HepG2 (cell line): ENCODE results near the gene ZBTB17. TPM values are rescaled to one million over a fixed set of nuclear protein-coding genes. Genes with fewer than 3 reads are reported as not detected.

Experiments
- AGO2 ChIP-seq: fragments of 200-400 bp; formaldehyde crosslinking; optimal IDR thresholded peaks from 2 replicates; pipeline ENCODE3; 2017; ENCODE audit warnings: mild to moderate bottlenecking, low read depth, low read length, moderate library complexity
- GMEB2 ChIP-seq: IDR thresholded peaks from 2 replicates; pipeline ENCODE4 v1.6.1; 2016; ENCODE audit warnings: missing biosample characterization, missing genetic modification reagents, low read depth
- HNF1A ChIP-seq, 2 experiments: sonication (generic) in 1 of 2; formaldehyde crosslinking in 1 of 2; IDR thresholded peaks; 2 replicates each; pipeline versions ENCODE4 v1.4.0 to v1.6.1; 2016 to 2020; ENCODE audit warnings: borderline replicate concordance in 1 of 2, low read depth in 1 of 2, mild to moderate bottlenecking in 1 of 2, missing genetic modification reagents in 1 of 2
- HNRNPL ChIP-seq: fragments of 200-400 bp; formaldehyde crosslinking; IDR thresholded peaks from 2 replicates; pipeline ENCODE4 v1.6.1; 2017; ENCODE audit warnings: mild to moderate bottlenecking, low read depth, low read length
- KDM1A ChIP-seq: IDR thresholded peaks from 2 replicates; pipeline ENCODE4 v1.6.1; 2016; ENCODE audit warnings: missing compliant biosample characterization
- MAFF ChIP-seq: IDR thresholded peaks from 2 replicates; pipeline ENCODE4 v1.6.1; 2011; ENCODE audit warnings: low read depth, low read length, improper control_type of control experiment
- REPIN1 ChIP-seq: sonication (generic); formaldehyde crosslinking; IDR thresholded peaks from 2 replicates; pipeline ENCODE4 v1.8.0; 2022; ENCODE audit warnings: missing genetic modification reagents, low read depth, mild to moderate bottlenecking, borderline replicate concordance
- SOX13 ChIP-seq, 3 experiments: fragments of 450-650 bp in 1 of 3; sonication (generic) in 1 of 3; formaldehyde crosslinking in 1 of 3; IDR thresholded peaks in 2 of 3; conservative IDR thresholded peaks in 1 of 3; 2 replicates each; pipeline versions ENCODE4 v1.5.0 to v1.6.1; 2016 to 2020; ENCODE audit warnings: antibody characterized with exemption in 1 of 3, mild to moderate bottlenecking in 1 of 3, missing compliant biosample characterization in 1 of 3, missing genetic modification reagents in 1 of 3, moderate library complexity in 1 of 3
- TAF15 ChIP-seq: fragments of 200-400 bp; formaldehyde crosslinking; IDR thresholded peaks from one replicate; pipeline ENCODE4 v1.6.1; 2018; ENCODE audit warnings: mild to moderate bottlenecking, low read depth, low read length; ENCODE audit not compliant: poor library complexity, severe bottlenecking
- TARDBP ChIP-seq: sonication (generic); formaldehyde crosslinking; IDR thresholded peaks from 2 replicates; pipeline ENCODE4 v1.8.0; 2022; ENCODE audit warnings: mild to moderate bottlenecking, missing genetic modification reagents
- TEAD3 ChIP-seq: optimal IDR thresholded peaks from 2 replicates; pipeline ENCODE3; 2016; ENCODE audit warnings: borderline replicate concordance
- TOE1 ChIP-seq: sonication (generic); formaldehyde crosslinking; IDR thresholded peaks from 2 replicates; pipeline ENCODE4 v1.4.0; 2020; ENCODE audit warnings: mild to moderate bottlenecking, missing genetic modification reagents
- YEATS4 ChIP-seq: sonication (generic); formaldehyde crosslinking; IDR thresholded peaks from 2 replicates; pipeline ENCODE4 v1.4.0; 2020; ENCODE audit warnings: missing genetic modification reagents, borderline replicate concordance
- ZBTB7A ChIP-seq: sonication (generic); formaldehyde crosslinking; IDR thresholded peaks from 2 replicates; pipeline ENCODE4 v1.8.0; 2022; ENCODE audit warnings: mild to moderate bottlenecking, missing genetic modification reagents
- ZBTB7B ChIP-seq: sonication (generic); formaldehyde crosslinking; IDR thresholded peaks from 2 replicates; pipeline ENCODE4 v1.4.0; 2020; ENCODE audit warnings: missing genetic modification reagents
- ZKSCAN1 ChIP-seq: fragments of 150-350 bp; IDR thresholded peaks from 2 replicates; pipeline ENCODE4 v1.6.1; 2014; ENCODE audit warnings: low read length
- ZMYM2 ChIP-seq: sonication (generic); formaldehyde crosslinking; IDR thresholded peaks from 2 replicates; pipeline ENCODE4 v1.8.0; 2022; ENCODE audit warnings: mild to moderate bottlenecking, missing genetic modification reagents
- ZNF460 ChIP-seq: sonication (generic); formaldehyde crosslinking; IDR thresholded peaks from 2 replicates; pipeline ENCODE4 v1.5.1; 2020; ENCODE audit warnings: missing genetic modification reagents, mild to moderate bottlenecking, borderline replicate concordance
- ZNF589 ChIP-seq: sonication (generic); formaldehyde crosslinking; conservative IDR thresholded peaks from 2 replicates; pipeline ENCODE4 v1.8.0; 2022; ENCODE audit warnings: mild to moderate bottlenecking, moderate library complexity, missing genetic modification reagents
- ZNF670 ChIP-seq: sonication (generic); formaldehyde crosslinking; IDR thresholded peaks from 2 replicates; pipeline ENCODE4 v1.8.0; 2022; ENCODE audit warnings: mild to moderate bottlenecking, missing genetic modification reagents, borderline replicate concordance
- ZNF674 ChIP-seq: sonication (generic); formaldehyde crosslinking; IDR thresholded peaks from 2 replicates; pipeline ENCODE4 v1.5.0; 2020; ENCODE audit warnings: low read depth, mild to moderate bottlenecking, missing genetic modification reagents
- ZNF747 ChIP-seq: sonication (generic); formaldehyde crosslinking; IDR thresholded peaks from 2 replicates; pipeline ENCODE4 v1.8.1; 2023; ENCODE audit warnings: missing genetic modification reagents, mild to moderate bottlenecking, borderline replicate concordance
- ZSCAN12 ChIP-seq: sonication (generic); formaldehyde crosslinking; IDR thresholded peaks from 2 replicates; pipeline ENCODE4 v1.9.0; 2021; ENCODE audit warnings: mild to moderate bottlenecking, missing genetic modification reagents
- polyA plus RNA-seq, 8 experiments: library from polyadenylated mRNA; depleted of rRNA in 3 of 8; stranded (reverse) in 7 of 8; unstranded in 1 of 8; fragments of >200 nt; fragmentation: Illumina TruSeq in 4 of 8; extraction: Trizol in 4 of 8; gene quantifications; 2 replicates each; pipeline versions ENCODE4 v1.2.1 to v1.2.3, GENCODE V29; 2011 to 2016; ENCODE audit warnings: low read depth in 4 of 8, missing spikeins in 1 of 8, mixed read lengths in 1 of 8; ENCODE audit not compliant: insufficient read depth in 1 of 8
- total RNA-seq, 5 experiments: library from RNA; depleted of rRNA; stranded (reverse); fragments of >200 nt; fragmentation: Illumina TruSeq; extraction: Trizol; gene quantifications; 2 replicates each; pipeline ENCODE4 v1.2.3, GENCODE V29; 2016; ENCODE audit warnings: low read depth in 1 of 5
- TF ChIP-seq, protein P1 (sequence below): sonication (generic); IDR thresholded peaks from 2 replicates; pipeline ENCODE4 v1.6.1; 2016; ENCODE audit warnings: low read depth, borderline replicate concordance

ZBTB17 gene
- total and polyA plus RNA-seq, 2 of the 13 experiments (the other 11 are each of a cell fraction or from before 2014, with no cell fraction given) = 16.7 to 17.0 TPM

- no peak for TF ChIP-seq REPIN1 (CRISPR knock-in tag)
- TF ChIP-seq, protein P1, sequence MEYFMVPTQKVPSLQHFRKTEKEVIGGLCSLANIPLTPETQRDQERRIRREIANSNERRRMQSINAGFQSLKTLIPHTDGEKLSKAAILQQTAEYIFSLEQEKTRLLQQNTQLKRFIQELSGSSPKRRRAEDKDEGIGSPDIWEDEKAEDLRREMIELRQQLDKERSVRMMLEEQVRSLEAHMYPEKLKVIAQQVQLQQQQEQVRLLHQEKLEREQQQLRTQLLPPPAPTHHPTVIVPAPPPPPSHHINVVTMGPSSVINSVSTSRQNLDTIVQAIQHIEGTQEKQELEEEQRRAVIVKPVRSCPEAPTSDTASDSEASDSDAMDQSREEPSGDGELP = no peak
- TF ChIP-seq TAF15 = no peak
- no peak for TF ChIP-seq ZKSCAN1
- 0 out of 2 replicates have a peak, but pooled peaks have one; percentile 34 for TF ChIP-seq ZBTB7B
- peak; percentile 56 for TF ChIP-seq AGO2
- TF ChIP-seq YEATS4 = no peak
- TF ChIP-seq SOX13 (IDR thresholded peaks at IDR 0.05) = no peak
- peak in 1 of 2 experiments; percentile 27; a peak in 2 of 4 replicates for TF ChIP-seq SOX13 (CRISPR knock-in tag; conservative IDR thresholded peaks at IDR 0.05 in 1 of 2, IDR thresholded peaks at IDR 0.05 in 1 of 2)
- no peak for TF ChIP-seq GMEB2 (CRISPR knock-in tag)
- no peak for TF ChIP-seq ZSCAN12 (CRISPR knock-in tag)
- no peak for TF ChIP-seq ZNF460
- peak; percentile 82; the same call in 1 of the 2 replicates for TF ChIP-seq KDM1A (CRISPR knock-in tag)
- TF ChIP-seq HNF1A (IDR thresholded peaks at IDR 0.05; ENCODE audit: low read depth) = no peak
- TF ChIP-seq HNF1A (CRISPR knock-in tag; IDR thresholded peaks at IDR 0.05; ENCODE audit: borderline replicate concordance) = no peak
- TF ChIP-seq ZNF747 = 0 out of 2 replicates have a peak, but pooled peaks have one; percentile 54
- no peak for TF ChIP-seq TOE1 (CRISPR knock-in tag)
- TF ChIP-seq ZMYM2 (CRISPR knock-in tag) = no peak
- no peak for TF ChIP-seq ZNF674 (CRISPR knock-in tag)
- no peak for TF ChIP-seq ZBTB7A (CRISPR knock-in tag)
- TF ChIP-seq ZNF670 = 0 out of 2 replicates have a peak, but pooled peaks have one; percentile 35
- TF ChIP-seq ZNF589 (CRISPR knock-in tag) = no peak
- TF ChIP-seq MAFF = no peak
- TF ChIP-seq TARDBP = no peak
- TF ChIP-seq HNRNPL = no peak
- no peak for TF ChIP-seq TEAD3 (CRISPR knock-in tag)
Observed at GRCh38 chr1:16012590-16013219, 36.8 kb upstream of the ZBTB17 start (continued).
